GM21423 (cell line): ENCODE data around the gene PER1.

Experiments used
- ATAC-seq: cut with Tn5 transposase; IDR thresholded peaks from one replicate; pipeline ENCODE4 v1.9.1; 2021; ENCODE audit warnings: mild to moderate bottlenecking, moderate library complexity; ENCODE audit not compliant: unreplicated experiment

PER1 gene

DNA sequence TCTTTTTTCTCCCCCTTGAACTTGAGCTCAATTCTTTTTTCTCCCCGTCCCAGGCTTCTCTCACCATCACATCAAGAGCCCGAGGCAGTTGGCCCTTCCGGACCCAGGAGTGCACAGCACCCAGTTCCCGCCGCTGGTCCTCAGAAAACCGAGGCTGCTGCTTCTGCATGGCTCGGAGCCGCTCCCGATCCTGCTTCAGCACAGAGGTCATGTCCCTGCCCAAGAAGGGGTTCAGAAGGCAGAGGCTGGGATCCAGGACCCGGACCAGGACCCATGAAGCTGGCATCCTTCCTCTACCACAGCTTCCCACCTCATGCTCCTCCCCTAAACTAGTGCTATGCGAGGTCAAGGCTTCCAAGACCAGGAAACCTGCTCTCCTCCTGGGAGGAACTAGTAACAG lies 10.5 kb downstream of the PER1 start:
- no peak for ATAC-seq

DNA sequence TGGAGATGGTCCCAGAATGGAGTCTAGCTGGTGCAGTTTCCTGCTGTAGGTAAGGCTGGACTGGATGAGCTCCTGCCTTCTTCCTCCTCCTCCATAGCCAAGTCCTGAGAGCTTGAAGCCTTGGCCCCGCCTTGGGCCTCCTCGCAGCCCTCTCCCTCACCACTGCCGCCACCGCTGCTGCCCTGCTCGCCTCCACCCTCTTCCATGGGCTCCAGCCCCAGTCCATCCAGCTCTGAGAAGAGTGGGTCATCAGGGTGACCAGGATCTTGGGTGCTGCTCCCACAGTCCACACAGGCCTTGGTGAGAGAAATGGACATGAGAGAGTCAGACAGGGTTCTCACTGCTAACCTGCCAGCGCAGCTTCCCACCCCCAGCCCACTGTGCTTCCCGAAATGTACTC lies 11.2 kb downstream of the PER1 start:
- ATAC-seq = no peak

DNA sequence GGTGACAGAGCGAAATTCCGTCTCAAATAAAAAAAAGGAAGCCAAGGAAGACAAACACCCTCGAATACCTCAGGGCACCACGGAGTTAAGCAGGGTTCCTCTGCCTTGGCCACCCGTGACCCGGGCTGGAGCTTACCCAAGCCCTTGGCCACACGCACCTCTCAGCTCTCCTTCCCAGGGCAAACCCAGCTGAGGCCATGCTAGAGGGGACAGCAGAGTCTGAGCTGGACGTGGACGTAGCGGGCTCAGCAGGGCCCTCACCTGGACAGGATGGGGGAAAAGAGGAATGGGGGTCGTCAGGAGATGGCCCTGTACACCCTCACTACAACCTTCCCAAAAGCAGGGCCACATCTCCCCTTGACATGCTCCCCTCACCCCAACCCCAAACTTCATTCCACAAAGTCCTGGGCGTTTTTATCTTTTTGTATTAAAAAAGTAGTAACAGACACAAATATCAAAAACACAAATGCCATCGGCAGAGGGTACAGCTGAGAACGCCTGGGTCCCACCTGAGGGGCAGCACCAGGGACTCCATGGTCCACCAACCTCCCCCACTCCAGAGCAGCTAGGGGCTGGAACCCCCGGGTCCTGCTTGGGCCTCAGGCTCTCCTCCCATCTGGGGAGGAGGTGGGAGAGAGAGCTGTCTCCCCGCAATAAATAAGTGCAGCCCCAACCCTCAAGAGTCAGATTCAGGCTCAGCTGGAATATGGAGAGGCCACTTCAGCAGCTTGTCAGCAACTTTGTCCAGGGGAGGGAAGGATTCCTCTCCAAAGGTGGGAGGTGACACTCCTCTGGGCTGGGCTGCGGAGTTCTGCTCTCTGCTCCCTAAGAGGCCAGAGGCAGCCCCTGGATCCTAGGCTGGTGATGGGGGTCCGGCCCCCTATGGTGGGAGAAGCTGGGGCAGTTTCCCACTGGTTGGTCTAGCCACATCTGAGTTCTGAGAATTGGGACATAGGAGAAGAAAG lies 11.9 kb downstream of the PER1 start:
- ATAC-seq = no peak

DNA sequence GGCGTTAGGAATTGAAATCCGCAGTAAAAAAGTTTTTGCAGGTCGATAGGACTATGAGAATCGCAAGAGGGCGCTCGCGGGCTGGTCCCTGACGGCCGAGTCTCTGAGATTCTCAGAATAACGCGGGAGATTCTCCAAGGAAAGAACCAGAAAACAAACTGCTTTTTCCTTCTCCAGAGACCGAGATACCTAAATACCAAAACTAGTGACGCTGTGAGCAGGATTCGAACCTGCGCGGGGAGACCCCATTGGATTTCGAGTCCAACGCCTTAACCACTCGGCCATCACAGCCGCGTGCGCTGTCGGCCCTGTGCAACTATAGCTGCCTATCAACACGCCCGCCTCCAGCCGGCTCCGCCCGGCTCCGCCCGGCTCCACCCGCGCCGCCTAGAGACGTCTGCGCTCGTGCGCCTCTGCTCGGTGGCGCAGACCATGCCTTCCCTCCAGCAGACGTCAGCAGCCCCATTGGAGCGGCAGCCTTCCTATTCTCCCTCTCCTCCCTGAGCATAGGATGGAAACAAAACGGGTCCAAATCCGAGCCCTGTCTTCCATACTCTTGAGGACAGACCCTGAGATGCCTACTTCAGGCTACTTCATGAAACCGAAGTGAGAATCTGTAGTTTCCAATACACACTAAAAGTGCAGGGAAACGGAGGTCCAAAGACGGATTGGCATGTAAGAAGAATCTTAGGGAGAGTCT lies 13.4 kb downstream of the PER1 start:
- peak; percentile 81 for ATAC-seq

DNA sequence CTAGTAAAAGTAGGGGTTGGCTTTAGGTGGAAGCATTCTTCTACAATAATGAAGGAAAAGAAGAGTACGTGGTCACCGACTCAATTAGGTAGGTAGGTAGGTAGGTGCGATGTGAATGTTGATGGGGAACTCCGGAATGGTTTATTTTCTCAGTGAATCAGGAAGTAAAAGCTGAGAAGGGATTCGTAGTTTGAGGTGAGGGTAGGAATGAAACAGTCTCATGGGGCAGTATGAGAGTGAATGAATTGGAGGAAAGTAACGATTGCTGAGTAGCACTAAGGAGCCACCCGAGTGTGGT lies 13.9 kb downstream of the PER1 start:
- ATAC-seq = no peak

DNA sequence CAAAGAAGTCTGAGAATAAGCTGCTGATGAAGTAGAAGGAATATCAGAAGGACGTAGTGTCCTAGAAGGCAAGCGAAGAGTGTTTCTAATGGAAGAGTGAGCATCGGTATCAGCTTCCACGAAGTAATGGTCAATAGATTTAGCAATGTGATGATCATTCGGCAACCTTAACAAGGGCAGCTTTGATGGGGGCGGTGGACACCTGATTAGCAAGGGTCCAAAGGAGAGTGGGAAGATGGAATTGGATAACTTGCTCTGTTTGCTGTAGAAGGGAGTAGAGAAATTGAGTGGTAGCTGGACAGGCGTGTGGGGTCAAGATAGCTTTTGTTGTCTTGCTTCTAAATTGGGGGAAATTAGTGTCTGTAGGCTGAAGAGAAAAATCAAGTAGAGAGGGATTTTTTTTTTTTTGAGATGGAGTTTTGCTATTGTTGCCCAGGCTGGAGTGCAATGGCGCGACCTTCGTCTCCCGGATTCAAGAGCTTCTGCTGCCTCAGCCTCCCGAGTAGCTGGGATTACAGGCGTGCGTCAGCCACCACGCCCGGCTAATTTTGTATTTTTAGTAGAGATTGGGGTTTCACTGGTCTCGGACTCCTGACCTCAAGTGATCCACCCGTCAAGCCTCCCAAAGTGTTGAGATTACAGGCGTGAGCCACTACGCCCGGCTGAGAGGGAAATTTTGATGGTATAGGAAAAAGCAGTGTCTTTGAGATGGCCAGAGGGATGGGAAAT lies 14.4 kb downstream of the PER1 start:
- no peak for ATAC-seq

DNA sequence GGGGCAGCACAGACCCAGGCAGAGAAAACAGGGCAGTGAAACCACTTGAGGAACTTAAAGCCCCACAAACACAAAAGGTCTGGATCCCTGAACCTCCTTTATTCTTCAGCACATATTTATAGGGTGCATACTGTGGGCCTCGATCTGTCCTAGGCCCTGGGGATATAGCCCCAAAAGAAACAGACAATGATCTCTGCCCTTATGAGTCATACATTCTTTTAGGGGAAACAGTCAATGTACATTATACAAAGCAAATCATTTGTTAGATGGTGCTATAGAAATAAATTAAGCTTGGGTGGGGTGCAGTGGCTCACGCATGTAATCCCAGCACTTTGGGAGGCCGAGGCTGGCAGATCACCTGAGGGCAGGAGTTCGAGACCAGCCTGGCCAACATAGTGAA lies 18.3 kb downstream of the PER1 start:
- no peak for ATAC-seq

DNA sequence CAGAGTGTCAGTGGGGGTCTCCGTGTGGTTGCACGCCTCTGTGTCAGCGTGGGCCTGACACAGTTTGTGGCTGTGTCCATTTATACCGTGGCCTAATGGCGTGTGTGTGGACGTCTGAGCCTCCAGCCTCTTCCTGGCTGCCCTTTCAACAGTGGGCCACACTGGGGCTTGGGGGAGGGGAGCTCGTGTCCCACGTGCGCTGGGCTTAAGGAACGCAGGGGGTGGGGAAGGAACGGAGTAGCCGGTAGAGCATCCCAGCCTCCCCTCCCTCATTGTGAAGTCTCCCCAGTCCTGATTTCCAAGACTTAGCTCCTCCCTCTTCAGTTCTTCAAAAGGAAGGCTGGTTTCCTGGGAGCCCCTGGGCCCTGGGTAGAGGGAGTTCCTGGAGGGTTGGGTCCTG lies 18.8 kb downstream of the PER1 start:
- no peak for ATAC-seq

DNA sequence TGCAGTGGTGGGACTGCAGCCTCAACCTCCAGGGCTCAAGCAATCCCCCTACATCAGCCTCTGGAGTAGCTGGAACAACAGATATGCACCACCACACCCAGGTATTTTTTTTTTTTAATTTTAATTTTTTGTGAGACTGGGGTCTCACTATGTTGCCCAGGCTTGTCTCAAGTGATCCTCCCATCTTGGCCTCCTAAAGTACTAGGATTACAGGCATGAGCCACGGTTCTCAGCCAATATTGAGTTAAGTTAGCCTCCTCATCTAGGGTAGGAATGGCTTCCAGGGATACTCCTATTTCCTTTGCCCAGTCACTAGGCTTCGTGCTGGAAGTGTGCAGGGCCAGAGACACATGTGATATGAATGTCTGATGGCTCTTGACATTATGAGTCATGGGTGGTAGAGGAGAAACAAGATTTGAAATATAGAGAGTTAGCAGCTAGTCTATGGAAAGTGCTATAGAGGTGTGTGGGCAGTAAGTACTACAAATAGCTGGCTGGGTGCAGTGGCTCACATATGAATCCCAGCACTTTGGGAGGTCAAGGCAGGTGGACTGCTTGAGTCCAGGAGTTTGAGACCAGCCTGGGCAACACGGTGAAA lies 20.3 kb downstream of the PER1 start:
- ATAC-seq = no peak

DNA sequence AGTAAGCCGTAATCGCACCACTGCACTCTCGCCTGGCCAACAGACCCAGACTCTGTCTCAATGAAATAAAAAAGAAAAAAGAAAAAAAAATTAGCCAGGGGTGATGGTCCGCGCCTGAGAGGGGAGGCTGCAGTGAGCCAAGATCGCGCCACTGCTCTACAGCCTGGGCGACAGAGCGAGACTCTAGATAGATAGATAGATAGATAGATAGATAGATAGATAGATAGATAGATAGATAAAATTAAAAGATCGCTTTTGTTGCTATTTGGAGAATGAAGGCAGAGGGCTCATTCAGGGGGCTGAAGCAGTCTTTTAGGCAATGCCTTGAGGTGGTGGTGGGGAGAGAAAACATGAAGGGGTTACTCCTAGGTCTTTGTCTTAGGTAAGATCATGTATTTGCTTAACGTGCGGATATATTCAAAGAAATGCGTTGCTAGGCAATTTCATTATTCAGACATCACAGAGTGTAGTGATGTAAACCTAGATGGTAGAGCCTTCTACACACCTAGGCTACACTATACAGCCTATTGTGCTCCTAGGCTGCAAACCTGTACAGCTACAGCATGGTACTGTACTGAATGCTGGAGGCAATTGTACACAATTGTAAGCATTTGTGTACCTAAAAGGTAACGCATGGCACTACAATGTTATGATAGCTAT lies 23.9 kb downstream of the PER1 start:
- ATAC-seq = no peak

DNA sequence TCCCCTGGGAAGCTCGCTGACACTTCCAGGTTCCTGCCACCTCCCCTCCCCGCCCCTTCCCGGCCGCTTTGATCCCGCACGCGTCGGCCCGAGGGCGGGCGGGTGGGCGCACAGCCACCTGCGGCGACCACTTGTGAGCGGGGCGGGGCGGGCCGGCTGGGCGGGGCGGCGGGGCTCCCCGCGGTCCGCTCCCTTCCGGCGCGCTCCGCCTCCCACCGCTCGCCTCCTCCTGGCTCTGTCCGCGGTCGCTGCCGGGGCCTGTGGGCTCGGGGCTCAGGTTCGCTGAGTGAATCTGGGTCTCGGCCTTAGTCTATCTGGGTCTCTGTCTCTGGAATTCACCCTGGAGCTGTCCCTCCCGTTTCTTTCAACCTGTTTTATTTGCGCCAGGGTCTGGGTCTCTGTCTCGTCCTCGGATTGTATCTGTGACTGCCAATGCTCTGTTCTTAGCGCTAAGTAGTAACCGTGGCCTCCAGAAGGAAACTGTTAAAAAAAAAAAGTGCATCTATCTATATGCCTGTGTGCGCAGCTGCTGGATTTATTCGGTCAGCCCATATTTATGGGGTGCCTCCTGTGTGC lies 25.6 kb downstream of the PER1 start:
- ATAC-seq = no peak

DNA sequence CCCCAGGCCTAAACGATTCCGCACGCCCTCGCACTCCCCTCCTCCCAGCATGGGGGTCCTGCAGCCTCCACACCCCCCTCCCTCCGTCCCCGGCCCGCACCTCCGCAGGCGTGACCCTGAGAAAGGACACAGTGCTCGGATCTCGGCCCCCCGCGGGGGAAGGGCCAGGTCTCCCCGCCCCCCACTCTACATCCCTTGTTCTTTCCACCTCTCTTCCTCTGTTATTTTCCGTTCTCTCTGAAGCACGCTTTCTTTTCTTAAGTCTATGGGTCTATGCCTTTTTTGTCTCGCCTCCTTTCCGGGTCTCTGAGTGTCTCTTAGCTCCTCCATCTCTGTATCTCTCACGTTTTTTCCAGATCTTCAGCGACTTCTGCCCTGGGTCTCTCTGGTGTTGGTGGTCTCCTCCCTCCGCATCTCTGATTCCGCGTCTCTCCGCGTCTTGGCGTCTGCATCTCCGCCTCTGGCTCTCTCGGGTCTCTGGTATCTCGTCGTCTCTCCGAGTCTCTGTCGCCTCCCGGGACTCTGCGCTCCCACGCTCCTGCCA lies 26.2 kb downstream of the PER1 start:
- no peak for ATAC-seq

DNA sequence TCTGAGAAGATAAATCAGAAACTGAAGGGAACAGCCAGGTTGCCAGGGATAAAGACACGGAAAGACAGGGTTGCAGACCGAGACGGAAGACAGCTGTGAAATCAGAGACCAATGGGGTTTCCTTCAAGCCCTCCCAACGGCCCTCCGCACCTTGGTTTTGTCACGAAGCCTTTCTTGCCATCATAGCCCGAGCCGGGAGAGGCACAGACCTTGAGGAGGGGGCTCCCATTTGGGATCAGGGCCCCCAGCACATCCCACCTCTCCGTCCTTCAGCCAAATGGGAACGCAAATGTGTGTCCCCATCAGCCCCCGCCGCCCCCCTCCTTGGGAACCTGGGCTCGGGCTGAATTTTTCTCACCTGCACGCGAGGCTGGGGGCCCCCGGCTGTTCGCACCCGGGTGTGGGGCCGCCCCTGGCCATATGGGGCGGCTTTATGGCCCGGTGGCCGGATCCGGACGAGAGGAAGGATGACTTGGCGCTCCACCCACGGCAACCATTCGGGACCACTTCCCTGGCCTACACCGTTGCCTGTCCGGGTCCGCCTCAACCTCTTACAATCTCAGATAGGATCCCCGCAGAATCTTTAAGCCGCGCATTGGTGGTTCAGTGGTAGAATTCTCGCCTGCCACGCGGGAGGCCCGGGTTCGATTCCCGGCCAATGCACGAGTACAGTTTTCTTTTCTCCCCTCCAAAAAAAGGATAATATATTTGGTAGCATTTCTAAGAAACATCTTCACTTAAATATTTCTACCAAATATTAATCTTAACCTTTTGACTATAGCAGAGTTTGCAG lies 26.9 kb downstream of the PER1 start:
- no peak for ATAC-seq

DNA sequence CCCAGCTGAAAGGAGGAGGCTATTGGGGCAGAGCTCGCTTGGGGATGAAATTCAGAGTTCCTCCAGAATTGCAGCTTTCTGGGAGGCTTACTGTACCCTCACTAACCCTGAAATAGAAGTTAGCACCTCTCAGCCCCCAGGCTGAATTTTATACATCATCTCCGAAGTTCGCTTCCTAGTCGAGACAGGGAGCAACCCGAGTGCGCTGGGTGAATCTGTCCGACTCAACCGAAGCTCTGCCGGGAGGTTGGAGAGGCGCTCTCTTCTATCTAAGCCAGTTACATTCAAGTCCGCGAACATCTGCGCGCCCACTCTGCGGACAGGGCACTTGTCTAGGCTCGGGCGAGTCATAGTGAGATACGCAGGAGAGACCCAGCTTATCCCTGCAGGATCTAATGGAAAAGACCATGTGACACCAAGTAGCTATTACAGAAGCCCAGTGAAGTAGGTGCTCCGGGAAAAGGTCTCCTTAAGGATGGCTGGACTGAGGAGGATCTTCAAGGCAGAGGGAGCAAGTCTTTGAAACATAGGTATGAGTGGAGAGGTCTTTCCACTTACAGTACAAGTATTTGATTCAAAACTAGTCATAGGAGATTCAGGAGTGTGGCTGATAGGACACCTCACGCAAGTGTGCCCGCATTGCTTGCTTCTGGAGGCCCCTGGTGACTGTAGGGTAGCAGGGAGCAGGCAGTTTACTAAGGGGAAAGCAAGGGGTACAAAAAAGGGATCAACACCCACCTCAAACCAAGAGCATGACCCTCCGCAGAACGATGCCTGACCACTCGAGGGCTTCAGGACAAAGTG lies 27.7 kb downstream of the PER1 start:
- no peak for ATAC-seq

DNA sequence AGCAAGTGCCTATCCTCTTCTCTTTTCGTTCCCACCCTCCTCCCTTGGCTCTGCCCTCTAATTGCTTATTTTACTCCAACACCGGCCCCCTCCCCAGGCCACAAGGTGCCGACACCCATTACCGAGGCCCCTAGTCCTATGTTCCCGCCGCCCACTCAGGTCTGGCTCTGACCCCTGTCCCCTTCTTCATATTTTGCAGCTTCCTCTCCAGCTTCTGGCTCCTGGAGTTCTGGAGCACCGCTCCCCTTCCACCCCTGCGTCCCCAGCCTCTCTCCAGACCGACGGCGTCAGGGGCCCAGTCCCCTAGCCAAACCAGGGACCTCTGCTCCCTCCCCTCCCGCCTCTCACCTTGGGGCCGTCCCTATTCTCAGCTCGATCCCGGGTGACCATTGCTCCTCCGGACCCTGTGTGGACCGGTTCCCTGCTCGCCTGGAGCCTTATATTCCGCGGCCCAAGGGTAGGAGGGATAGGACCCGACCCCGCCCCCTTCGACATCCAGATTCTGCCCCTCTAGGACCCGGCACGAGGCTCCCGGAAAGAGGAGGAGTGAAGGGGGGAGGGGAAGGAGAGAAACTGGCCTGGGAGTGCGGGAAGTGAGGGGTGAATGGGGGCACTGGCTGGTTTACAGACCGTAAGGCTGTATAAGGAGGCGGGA lies 28.4 kb downstream of the PER1 start, which contains the start of gene HES7:
HES7 (minus strand) TSS at position 412 of the 655 bp plus-strand sequence; CDS start at position 390, 22 bp downstream.
- no peak for ATAC-seq

DNA sequence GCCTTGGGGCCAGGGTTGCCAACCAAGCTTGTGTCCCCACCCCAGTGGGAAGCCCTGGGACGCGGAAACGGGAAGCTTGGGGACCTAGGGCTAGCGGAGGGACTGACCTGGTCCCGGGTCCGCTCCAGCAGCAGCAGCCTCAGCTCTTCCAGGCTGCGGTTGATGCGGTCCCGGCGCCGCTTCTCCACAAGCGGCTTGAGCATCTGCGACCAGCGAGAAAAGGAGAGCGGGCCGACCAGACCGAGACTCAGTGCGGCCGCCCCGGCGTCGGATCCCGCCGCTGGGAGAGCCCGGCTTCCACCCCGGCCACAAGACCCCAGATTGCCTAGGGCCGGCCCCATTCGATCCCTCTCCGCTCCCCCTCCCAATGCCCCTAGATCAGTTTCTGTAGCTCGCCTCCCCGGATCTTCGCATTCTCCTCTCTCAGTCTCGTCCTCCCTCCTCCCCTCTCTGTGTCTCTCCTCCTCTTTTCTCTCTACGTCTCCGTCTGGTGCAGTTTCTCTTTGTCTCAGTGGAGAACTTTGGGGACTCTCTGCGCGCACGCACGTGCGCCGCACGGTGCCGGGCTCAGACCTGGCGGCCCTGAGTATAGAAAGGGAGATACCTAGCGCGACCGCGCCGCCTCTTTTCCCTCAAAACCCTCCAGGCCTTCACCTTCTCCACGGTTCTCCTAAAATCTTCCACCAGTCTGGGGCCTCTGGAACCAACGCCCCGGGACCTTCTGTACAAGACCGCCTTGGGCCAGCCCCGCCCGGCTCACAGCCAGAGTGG lies 29.1 kb downstream of the PER1 start:
- ATAC-seq = no peak

DNA sequence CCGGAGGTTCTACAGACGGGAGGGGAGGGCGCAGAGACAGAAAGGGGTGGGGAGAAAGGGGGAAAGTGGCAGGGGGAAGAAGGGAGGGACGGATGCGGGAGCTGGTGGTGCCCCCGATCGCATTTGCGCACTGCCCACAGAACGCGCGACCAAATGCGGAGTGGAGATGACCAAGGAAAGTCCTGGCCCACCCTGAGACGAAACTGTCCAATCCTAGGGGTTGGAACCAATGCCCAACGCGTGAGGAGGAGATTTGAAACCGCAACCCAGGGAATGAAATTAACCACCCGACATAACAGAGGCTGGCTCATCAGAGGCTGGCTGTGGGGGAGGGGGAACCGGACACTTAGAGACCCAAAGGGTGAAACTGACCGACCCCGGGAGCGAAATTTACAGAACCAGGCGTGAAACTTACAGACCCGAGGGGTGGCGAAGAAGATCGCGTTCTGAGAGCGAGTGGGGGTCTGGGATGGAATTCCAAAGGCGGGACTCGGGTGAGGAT lies 29.7 kb downstream of the PER1 start:
- no peak for ATAC-seq
